Loucy (cell line): ENCODE data around the gene NLGN2.

ENCODE experiments used
- CTCF ChIP-seq: fragments of 200-600 bp; sonication (generic); conservative IDR thresholded peaks from 2 replicates; pipeline ENCODE4 v1.5.1; 2014; ENCODE audit warnings: mild to moderate bottlenecking, antibody characterized with exemption, low read length
- EZH2phosphoT487 ChIP-seq: fragments of 200-600 bp; IDR thresholded peaks from 2 replicates; pipeline ENCODE4 v1.6.1; 2018; ENCODE audit warnings: antibody characterized with exemption, mild to moderate bottlenecking, moderate library complexity, borderline replicate concordance

GRCh38 chr17:7383371-7383741 is 24.3 kb upstream of the NLGN2 start:
- TF ChIP-seq CTCF (no peak), EZH2phosphoT487 (no peak)
